GM18508 (cell line): Measurements from ENCODE around the gene SPRN.
"Not testable (repeated sequence)": the region's sequence is repeated elsewhere in the genome, so short reads cannot be mapped to it uniquely, and the experiment has no call there.

Source experiments
- ATAC-seq: cut with Tn5 transposase; IDR thresholded peaks from one replicate; pipeline ENCODE4 v1.9.1; 2021; ENCODE audit warnings: moderate number of reproducible peaks; ENCODE audit not compliant: insufficient read depth, unreplicated experiment

The SPRN gene

DNA sequence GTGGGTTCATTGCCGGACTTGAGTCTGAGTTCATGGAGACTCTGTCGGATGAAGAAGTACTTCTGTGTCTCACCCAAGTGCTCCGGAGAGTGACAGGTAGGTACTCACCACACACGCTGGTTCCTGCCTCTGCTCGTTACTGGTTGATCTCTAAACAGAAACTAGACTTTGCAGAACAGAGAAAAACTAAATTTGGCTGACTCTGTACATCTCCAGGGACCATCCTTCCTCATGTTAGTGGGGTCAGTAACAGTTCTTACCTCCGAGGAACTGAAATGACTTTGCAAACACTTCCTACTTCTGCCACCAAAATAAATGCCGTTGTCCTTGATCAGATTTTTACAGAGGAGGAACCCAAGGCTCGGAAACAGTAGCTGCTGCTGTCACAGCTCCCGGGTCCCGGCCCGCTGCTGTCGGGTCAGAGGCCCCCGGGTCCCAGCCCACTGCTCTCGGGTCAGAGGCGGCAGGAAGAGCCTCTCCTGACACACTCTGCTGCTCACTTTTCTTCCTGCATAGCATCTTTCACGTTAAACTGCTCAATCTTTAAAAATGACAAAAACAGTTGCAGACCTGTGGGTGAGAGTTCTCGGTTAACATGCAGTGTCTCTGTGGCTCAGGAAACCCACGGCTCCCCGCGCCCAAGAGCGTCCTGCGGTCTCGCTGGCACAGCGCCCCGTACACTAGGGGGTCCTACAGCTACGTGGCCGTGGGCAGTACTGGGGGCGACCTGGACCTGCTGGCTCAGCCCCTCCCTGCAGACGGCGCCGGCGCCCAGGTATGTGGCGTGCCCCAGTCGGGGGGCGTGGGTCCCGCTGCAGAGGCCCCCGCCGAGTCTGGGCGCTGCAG, 35.2 kb downstream of the SPRN start:
- ATAC-seq, result peak; percentile 71

DNA sequence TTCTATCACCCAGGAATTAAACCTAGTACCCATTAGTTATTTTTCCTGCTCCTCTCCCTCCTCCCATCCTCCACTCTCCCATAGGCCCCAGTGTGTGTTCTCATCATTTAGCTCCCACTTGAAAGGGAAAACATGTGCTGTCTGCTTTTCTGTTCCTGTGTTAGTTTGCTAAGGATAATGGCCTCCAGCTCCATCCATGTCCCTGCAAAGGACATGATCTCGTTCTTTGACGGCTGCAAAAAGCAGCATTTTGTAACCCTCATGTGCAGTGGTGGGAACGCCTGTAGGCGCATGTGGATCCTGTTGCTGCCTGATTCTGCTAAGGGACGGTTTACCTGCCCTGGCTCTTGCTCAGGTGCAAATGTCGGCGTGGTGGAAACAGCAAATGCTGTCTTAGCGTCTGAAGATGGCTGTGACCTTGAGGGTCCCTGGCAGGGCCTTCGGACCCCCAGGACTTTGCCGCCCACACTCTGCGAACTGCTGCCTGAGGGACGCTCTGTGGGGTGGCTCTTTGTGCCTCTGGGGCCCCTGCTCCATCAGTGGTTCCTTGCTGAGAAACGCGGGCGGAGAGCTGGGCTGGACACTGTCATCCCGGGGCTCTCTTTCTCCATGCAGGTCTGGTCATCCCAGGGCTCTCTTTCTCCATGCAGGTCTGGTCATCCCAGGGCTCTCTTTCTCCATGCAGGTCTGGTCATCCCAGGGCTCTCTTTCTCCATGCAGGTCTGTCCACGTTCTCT, 36.0 kb downstream of the SPRN start:
- ATAC-seq, result no peak

DNA sequence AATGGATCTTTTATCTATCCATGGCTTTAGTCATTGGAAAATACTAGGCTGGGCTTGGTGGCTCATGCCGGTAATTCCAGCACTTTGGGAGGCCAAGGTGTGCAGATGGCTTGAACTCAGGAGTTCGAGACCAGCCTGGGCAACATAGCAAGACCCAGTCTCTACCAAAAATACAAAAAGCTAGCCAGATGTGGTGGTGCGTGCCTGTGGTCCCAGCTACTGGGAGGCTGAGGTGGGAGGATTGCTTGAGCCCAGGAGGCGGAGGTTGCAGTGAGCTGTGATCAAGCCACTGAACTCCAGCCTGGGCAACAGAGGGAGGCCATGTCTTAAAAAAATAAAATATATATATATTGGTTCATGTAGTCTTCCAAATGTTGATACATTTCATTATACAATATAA, 37.5 kb downstream of the SPRN start:
- not testable (repeated sequence) for ATAC-seq

DNA sequence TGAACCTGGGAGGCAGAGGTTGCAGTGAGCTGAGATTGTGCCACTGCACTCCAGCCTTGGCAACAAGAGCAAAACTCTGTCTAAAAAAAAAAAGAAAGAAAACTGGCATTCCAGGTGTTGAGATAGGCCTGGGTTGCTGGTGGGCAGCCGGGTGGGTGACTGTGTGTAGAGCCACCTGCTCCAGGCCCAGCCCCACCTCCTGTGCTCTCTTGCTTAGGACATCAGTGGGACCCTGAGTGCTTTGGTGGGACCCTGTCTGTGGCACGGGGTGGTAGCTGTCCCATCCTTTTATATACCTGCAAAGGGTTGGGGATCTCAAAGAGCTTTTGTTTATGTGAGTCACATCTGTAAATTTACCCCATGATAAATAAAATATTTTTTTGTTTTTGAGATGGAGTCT, 39.2 kb downstream of the SPRN start:
- no peak for ATAC-seq

DNA sequence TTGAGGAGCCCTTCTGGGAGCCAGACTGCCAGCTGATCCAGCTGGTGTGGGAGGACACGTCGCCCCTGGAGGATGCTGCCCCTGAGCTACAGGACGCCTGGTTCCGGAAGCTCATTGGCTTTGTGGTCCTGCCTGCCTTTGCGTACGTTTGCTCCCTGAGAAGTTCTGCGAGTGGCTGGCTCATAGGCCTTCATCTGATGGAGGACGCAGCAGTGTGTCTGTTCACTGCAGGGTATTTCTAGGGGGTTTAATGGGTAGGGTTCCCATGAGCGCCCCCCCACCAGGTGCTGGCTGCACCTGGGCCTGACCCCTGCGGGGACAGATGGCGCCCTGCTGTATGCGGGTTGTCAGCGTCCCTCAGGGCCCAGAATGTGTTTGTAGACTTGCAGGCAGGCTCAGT, 40.4 kb downstream of the SPRN start:
- ATAC-seq, result no peak

DNA sequence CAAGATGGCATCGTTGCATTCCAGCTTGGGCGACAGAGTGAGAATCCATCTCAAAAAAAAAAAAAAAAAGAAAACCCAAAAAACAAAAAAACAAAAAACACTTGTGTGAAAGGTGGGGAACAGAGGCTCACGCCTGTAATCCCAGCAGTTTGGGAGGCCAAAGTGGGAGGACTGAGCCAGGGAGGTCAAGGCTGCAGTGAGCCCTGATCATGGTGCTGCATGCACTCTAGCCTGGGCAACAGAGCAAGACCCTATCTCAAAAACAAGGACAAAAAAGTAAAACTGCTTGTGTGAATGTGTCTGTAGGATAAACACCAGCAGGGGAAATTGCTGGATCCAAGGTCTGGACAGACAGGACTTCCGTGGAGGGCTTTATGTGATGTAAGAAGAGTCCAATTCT, 40.9 kb downstream of the SPRN start:
- ATAC-seq, result no peak

DNA sequence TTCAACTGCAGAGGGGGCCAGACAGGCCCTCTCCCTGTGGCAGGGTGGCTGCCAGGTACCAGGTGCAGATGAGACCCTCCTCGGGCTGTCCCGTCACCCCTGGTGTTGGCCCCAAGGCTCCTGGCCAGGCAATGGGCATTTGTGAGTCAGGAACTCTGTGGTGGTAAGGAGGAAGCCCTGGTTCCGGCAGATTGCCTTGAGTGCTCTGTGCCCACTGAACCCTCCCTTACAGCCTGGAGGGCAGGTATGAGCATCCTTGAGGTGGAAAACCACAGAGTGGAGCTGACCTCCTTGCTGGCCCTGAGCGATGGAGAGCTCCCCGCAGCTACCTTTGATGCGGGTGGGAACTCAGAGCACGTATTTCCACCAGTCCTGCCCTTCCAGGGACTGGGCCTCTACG, 43.4 kb downstream of the SPRN start:
- no peak for ATAC-seq

DNA sequence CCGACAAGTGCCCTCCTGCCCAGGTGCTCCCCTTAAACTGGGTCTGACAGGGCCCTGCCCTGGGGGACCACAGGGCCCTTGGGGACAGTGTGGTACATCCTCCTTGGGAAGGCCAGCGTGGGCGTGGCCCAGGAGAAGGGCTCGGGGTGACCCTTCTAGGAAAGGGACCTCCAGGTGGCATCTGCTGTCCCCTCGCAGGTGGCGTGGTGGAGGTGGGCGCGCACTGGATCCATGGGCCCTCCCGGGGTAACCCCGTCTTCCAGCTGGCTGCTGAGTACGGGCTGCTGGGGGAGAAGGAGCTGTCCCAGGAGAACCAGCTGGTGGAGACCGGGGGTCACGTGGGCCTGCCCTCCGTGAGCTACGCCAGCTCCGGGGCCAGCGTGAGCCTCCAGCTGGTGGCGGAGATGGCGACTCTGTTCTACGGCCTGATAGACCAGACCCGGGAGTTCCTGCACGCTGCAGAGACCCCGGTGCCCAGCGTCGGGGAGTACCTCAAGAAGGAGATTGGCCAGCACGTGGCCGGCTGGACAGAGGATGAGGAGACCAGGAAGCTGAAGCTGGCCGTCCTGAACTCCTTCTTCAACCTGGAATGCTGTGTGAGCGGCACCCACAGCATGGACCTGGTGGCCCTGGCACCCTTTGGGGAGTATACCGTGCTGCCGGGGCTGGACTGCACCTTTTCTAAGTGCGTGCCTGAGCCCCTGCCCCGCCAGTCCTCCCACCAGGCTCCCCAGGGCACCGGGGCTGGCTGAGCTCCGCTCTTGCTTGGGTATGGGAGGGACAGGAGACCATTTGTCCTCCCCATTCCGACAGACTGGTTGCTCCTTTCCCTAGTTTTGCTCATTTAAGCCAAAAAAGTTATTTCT, 44.4 kb downstream of the SPRN start:
- ATAC-seq, result no peak

DNA sequence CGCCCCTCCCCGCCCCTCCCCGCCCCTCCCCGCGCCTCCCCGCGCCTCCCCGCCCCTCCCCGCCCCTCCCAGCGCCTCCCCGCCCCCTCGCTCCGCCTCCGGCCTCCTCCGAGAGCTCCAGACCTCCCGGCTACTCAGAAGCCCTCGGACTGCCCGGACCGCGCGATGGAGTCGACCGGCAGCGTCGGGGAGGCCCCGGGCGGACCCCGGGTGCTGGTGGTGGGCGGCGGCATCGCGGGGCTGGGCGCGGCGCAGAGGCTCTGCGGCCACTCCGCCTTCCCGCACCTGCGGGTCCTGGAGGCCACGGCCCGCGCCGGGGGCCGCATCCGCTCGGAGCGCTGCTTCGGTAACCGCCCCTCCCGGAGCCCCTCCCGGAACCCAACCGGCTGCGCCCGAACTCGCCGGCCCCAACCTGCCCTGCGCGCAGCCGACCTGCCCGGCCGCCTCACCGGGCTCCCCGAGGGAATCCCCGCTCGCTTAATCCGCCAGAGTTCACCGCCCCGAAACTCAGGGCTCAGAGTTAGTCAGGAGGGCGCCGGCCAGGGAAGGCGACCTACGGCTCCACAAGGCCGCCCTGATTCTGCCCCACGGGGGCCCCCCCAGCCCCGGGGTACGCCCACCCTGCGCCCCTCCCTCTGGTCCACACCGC, 45.1 kb downstream of the SPRN start, which contains the start of gene PAOX:
TSS of gene PAOX (plus strand) at position 111 of the 649 bp plus-strand sequence. CDS start at position 166, 55 bp downstream.
- ATAC-seq, result peak; percentile 38

DNA sequence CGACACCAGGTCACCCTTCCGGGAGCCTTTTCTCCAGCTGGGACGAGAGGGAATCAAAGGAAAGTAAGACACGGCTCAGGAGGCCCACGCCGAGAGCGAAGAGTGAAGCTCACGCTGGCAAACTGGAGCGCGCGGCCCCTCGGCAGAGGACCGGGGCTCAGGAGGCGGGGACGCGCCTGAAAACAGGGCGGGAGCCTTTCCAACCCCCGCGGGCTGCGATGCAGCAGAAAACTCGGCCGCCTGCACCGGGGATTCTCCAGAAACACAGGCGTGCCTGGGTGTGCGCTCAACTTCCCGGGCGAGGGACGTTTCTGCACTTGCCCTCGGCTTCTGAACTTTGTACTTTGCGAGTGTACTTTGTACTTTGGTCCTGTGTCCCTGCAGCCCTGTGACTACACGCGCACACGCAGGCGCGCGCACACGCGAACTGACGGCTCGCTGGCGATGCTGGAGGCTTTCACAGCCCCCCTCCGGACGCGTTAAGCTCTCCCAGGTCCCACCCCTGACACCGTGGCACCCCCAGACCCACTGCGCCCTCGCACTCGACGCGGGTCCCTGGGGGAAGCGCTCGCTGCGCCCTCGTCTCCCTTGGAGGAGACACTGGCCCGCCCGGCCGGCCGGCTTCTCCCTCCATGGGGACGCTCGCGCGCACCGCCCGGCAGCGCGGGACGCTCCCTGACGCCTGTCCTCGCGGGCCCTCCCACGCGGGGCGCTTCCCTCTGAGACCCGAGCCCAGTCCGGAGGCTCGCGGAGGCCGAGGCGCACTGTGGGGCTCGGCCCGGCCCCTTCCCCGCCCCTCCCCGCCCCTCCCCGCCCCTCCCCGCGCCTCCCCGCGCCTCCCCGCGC, 46.0 kb downstream of the SPRN start:
- ATAC-seq, result no peak

DNA sequence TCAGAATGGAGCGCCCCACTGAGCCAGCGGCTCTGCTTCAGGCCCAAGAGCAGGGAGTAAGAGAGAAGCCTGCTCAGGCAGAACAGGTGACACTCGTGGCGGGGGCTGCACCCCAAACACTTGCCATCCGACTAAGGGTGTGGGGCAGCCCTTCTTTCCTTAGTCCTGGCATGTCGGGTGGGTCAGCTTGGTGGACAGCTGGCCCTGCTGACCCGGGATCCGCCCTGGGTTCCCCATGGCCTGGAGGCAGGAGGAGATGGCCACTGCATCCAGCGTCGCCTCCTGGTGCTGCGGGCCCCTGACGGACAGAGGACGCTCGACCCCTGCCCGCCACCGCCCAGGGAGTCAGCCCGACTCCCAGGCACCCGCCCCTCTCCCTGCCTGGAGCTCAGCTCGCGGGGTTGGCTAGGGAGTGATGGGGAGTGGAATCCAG, 46.6 kb downstream of the SPRN start:
- ATAC-seq, result no peak

DNA sequence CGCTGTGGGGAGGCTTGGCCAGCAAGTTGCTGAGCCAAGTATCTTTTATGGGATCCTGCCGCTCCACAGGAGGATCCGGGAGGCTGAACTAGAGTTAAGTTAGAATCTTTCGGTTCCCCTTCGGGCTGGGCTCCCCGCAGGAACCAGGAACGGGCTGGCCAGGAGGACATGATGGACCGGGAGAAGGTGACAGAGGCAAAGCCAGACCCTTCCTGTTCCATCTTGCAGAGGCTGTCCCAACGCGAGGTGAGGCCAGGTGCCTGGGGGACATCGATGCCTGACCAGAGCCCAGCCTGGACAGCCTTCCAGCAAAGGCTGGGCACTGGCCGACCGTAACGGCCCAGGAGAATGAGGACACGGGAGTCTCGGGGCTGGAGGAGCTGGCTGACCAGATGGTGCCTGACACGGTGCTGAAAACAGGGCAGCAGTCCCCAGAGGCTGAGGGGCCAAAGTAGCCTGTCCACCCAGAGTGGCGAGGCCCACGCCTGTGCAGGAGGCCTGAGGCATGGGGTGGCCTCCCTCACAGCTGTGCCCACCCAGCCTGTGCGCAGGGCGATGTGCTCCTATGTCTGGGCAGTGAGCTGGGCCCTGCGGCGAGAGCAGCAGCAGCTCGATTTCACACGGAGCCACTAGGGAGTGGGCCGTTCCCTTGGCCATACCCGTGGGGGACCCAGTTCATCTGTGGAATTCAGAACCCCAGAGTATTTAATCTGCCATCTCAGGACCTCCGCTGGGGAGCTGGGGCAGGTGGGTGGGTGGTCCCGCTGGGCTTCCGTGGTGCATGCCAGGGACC, 47.2 kb downstream of the SPRN start:
- no peak for ATAC-seq

DNA sequence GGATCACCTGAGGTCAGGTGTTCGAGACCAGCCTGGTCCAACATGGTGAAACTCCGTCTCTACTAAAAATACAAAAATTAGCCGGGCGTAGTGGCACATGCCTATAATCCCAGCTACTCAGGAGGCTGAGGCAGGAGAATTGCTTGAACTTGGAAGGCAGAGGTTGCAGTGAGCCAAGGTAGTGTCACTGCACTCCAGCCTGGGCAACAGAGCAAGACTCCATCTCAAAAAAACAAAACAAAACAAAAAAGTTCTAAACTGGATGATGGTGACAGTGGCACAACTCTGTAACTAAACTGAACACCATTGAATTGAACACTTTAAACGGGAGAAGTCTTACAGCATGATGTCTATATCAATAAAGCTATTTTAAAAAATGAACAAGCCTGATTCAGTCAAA, 48.2 kb downstream of the SPRN start:
- ATAC-seq, result not testable (repeated sequence)

DNA sequence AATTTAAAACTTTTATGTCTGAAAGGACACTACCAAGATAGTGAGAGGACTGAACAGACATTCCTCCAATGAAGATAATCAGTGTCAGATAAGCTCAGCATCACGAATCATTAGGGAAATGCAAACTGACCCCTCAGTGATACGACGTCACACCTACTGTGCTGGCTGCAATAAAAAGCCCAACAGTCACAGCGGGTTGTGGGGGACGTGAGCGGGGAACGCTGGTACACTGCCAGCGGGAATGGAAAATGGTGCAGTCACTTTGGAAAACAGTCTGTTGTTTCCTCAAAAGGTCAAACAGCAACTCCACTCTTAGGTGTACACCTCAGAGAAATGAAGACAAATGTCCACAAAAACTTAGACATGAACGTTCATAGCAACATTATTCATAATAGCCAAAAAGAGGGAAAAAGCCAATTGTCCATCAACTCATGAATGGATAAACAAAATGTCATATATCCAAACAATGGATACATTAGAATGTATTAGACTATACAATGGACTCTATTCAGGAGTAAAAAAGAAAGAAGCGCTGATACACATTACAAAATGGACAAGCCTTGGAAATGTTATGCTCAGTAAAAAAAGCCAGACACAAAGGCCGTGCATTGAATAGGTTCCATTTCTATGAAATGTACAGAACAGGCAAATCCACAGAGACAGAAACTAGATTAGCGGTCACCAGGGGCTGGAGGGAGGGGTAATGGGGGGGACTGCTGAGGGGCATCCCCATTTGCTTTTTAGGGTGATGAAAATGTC, 48.9 kb downstream of the SPRN start:
- ATAC-seq, result no peak

DNA sequence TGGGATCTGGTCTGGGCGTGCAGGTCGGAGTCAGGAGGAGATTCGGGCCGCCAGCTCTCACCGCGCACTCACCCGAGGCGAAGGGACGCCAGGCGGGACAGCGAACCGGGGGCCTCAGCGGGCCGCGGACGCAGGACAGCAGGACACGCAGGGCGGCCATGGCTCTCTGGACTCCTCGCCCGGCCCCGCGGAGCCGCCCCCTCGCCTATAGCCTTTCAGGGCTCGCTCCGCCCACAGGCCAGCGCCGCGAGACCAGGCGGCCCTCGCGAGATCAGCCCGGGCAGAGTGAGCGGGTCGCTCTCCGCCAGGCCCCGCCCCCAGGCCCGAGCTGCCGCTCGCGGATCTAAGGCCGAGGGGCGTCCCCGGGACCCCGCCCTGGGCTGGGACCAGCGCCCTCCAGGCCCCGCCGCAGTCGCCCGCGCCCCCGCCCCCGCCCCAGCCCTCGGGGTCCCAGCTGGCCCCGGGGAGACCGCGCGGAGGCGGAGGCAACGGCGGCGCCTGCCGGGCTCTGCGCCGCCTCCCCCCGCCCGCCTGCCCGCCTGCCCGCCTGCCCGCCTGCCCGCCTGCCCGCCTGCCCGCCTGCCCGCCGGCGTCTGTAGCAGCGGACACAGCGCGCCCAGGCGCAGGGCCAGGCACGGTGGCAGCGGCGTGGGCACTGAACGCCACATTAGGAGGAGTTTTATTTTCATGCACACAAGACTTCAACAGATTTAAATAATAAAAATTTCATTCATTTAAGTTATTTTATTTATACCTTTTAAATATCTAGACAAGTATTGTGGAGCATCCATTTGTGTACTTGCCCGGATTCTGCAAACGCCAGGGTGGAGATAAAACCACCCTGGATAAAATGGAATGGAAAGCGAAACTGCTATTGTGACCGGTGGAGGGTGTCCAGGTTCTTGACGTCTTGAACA, 51.0 kb downstream of the SPRN start, which contains the start of gene ECHS1:
TSS of gene ECHS1 (minus strand) at position 181 of the 917 bp plus-strand sequence. CDS start at position 160, 21 bp downstream.
- ATAC-seq, result no peak

DNA sequence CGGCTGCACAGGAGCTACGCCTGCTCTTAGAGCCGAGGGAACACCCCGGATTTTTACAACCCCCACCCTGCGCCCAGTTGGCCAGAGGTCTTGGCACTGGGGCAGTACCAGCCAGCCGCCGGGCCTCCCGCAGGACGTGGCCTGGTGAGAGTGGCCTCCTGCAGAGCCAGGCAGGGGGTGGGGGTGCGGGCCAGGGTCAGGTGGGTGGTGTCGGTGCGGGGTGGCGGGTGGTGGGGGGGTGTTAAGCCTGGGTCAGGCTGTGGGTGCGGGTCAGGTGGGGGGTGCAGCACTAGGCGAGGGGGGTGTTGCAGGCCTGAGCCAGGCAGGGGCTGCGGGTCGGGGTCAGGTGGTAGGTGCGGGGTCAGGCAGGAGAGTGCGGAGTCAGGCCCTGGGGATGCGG, 51.9 kb downstream of the SPRN start:
- no peak for ATAC-seq
